Mesenchymal stem cell (in vitro differentiated cells and primary cell): ENCODE results near the gene NCF4.

ENCODE experiments used
- DNase-seq: peaks from one replicate; pipeline ENCODE4 v3.0.0-alpha.2; 2013
- H2AFZ ChIP-seq: one replicate; pipeline ENCODE4 v1.6.1; 2013; ENCODE audit warnings: low read depth, mild to moderate bottlenecking, control low read depth, inconsistent platforms, low read length, moderate library complexity
- H2AK5ac ChIP-seq: 2 replicates; pipeline ENCODE4 v1.6.1; 2013; ENCODE audit warnings: low read length, moderate library complexity, mild to moderate bottlenecking, inconsistent platforms; ENCODE audit not compliant: severe bottlenecking
- H2BK120ac ChIP-seq: one replicate; pipeline ENCODE4 v1.6.1; 2013; ENCODE audit warnings: low read depth, mild to moderate bottlenecking, inconsistent platforms, low read length, moderate library complexity
- H2BK12ac ChIP-seq, 2 experiments: one replicate each; pipeline ENCODE4 v1.6.1; 2013; ENCODE audit warnings: inconsistent platforms in 2 of 2, low read length in 2 of 2, mild to moderate bottlenecking in 2 of 2, moderate library complexity in 2 of 2, control low read depth in 1 of 2
- H2BK15ac ChIP-seq: one replicate; pipeline ENCODE4 v1.6.1; 2013; ENCODE audit warnings: mild to moderate bottlenecking, low read depth, inconsistent platforms; ENCODE audit not compliant: poor library complexity, severe bottlenecking
- H2BK5ac ChIP-seq: 2 replicates; pipeline ENCODE4 v1.6.1; 2013; ENCODE audit warnings: low read depth, mild to moderate bottlenecking, low read length, control low read depth, inconsistent platforms; ENCODE audit not compliant: poor library complexity, severe bottlenecking
- H3K14ac ChIP-seq, 2 experiments: one replicate each; pipeline ENCODE4 v1.6.1; 2013; ENCODE audit warnings: inconsistent platforms in 2 of 2, low read length in 2 of 2, control low read depth in 1 of 2, mild to moderate bottlenecking in 1 of 2, moderate library complexity in 1 of 2
- H3K18ac ChIP-seq, 2 experiments: one replicate each; pipeline ENCODE4 v1.6.1; 2013; ENCODE audit warnings: inconsistent platforms in 2 of 2, low read length in 2 of 2, control low read depth in 1 of 2, low read depth in 1 of 2, mild to moderate bottlenecking in 1 of 2
- H3K23ac ChIP-seq, 2 experiments: one replicate each; pipeline ENCODE4 v1.6.1; 2013; ENCODE audit warnings: inconsistent platforms in 2 of 2, low read length in 2 of 2, mild to moderate bottlenecking in 2 of 2, moderate library complexity in 2 of 2, control low read depth in 1 of 2
- H3K27ac ChIP-seq: 2 replicates; pipeline ENCODE4 v1.5.1; 2013; ENCODE audit warnings: mild to moderate bottlenecking, moderate library complexity, low read length, control low read depth, inconsistent platforms; ENCODE audit not compliant: poor library complexity, severe bottlenecking
- H3K27me3 ChIP-seq, 2 experiments: 2 replicates each; pipeline versions ENCODE4 v1.6.1 to v1.7.0; 2013; ENCODE audit warnings: low read length in 2 of 2, mild to moderate bottlenecking in 2 of 2, moderate library complexity in 2 of 2, control low read depth in 1 of 2, inconsistent platforms in 1 of 2; ENCODE audit not compliant: control insufficient read depth in 1 of 2, insufficient read depth in 1 of 2
- H3K36me3 ChIP-seq, 2 experiments: 2 replicates each; pipeline versions ENCODE4 v1.6.1 to v1.7.0; 2013; ENCODE audit warnings: low read length in 2 of 2, control low read depth in 1 of 2, inconsistent platforms in 1 of 2, low read depth in 1 of 2, mild to moderate bottlenecking in 1 of 2; ENCODE audit not compliant: insufficient read depth in 2 of 2, control insufficient read depth in 1 of 2
- H3K4ac ChIP-seq, 2 experiments: one replicate each; pipeline ENCODE4 v1.6.1; 2013; ENCODE audit warnings: inconsistent platforms in 2 of 2, low read length in 2 of 2, mild to moderate bottlenecking in 2 of 2, moderate library complexity in 2 of 2, control low read depth in 1 of 2, low read depth in 1 of 2
- H3K4me1 ChIP-seq: 2 replicates; pipeline ENCODE4 v1.6.1; 2013; ENCODE audit warnings: low read depth, low read length, control low read depth; ENCODE audit not compliant: control insufficient read depth, insufficient read depth
- H3K4me2 ChIP-seq: 2 replicates; pipeline ENCODE4 v1.6.1; 2013; ENCODE audit warnings: low read length, mild to moderate bottlenecking, inconsistent platforms; ENCODE audit not compliant: poor library complexity, severe bottlenecking
- H3K4me3 ChIP-seq, 2 experiments: 2 replicates each; pipeline versions ENCODE4 v1.5.1 to v1.7.0; 2013; ENCODE audit warnings: low read length in 2 of 2, mild to moderate bottlenecking in 2 of 2, control low read depth in 1 of 2, low read depth in 1 of 2; ENCODE audit not compliant: insufficient read depth in 1 of 2
- H3K79me1 ChIP-seq: replicated peaks from 2 replicates; pipeline ENCODE4 v1.6.1; 2013; ENCODE audit warnings: mild to moderate bottlenecking, control low read depth, low read length, inconsistent platforms; ENCODE audit not compliant: poor library complexity, severe bottlenecking
- H3K9ac ChIP-seq: 2 replicates; pipeline ENCODE4 v1.7.0; 2013; ENCODE audit warnings: mild to moderate bottlenecking, low read length, moderate library complexity
- H3K9me3 ChIP-seq: 2 replicates; pipeline ENCODE4 v1.7.0; 2013; ENCODE audit warnings: mild to moderate bottlenecking, low read length; ENCODE audit not compliant: control insufficient read depth
- H4K8ac ChIP-seq: one replicate; pipeline ENCODE4 v1.6.1; 2013; ENCODE audit warnings: inconsistent platforms, mild to moderate bottlenecking, low read length, moderate library complexity
- H4K91ac ChIP-seq: one replicate; pipeline ENCODE4 v1.6.1; 2013; ENCODE audit warnings: mild to moderate bottlenecking, low read length, inconsistent platforms
- WGBS: methylation state at CpG from one replicate; pipeline ENCODE4 v1.1.7; 2013; ENCODE audit warnings: mixed read lengths; 5-methylcytosine and 5-hydroxymethylcytosine counted together

Gene NCF4

GRCh38 chr22:36911887-36912661 is 51.3 kb downstream of the NCF4 start:
- H3K4me2 ChIP-seq: no peak overlapping the region
- no peak overlapping the region for H2BK12ac ChIP-seq
- H3K79me1 ChIP-seq: no peaks in the 10 kb centered on the region
- H3K23ac ChIP-seq: no peak overlapping the region
- no peak overlapping the region for H3K18ac ChIP-seq
- H3K4ac ChIP-seq: no peak overlapping the region
- peaks cover 3 to 64% of the 10 kb centered on the region in 2 experiments for H3K27me3 ChIP-seq
- no peak overlapping the region for H2BK120ac ChIP-seq
- H2AK5ac ChIP-seq: no peak overlapping the region
- no peak overlapping the region for H4K8ac ChIP-seq
- H3K36me3 ChIP-seq: no peaks in the 10 kb centered on the region
- peaks cover 10% of the 10 kb centered on the region for H3K4me1 ChIP-seq
- H2AFZ ChIP-seq: no peak overlapping the region
- H3K9ac ChIP-seq: no peak overlapping the region
- no peak overlapping the region for H3K14ac ChIP-seq
- H3K9me3 ChIP-seq: no peaks in the 10 kb centered on the region
- peak overlapping the region; percentile 18 for H3K27ac ChIP-seq
- H2BK5ac ChIP-seq: no peak overlapping the region
- WGBS: 39% methylated on average over 9 of the region's 13 CpGs
- no peak overlapping the region for H3K4me3 ChIP-seq
- DNase-seq: no peak
- no peak overlapping the region for H4K91ac ChIP-seq
- H2BK15ac ChIP-seq: peak overlapping the region; percentile 23

DNA sequence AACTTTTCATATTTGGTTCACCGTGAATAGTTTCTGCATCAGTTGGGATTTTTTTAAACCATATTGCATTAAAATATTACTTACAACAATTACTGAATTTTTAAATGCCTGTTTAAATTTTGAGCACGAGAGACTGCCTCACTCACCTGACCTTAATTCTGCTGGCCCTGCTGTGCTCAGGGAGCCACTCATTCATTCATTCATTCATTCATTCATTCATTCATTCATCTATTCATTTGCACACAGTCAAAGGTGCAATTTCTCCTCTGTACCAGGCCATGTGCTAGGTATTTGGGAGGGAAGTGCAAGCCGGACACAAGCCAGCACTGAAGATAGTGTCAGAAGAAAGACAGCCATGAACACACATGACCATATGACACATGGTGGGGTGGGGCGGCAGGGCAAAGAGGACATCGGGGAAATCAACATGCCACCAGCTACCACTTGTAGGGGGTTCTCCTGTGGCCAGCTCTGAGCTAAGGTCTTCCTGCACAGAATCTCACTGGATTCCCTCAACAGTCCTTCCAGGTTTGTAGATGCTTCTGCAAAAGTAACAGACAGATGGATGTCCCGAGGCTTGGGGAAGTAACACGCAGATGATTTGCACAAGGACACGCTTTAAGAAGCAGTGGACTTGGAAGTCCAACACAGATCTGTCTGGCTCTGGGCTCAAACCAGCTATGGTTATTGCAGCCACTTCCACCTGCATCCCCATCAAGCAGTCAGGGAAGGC is 52.1 kb downstream of the NCF4 start:
- H2AK5ac ChIP-seq: no peak overlapping the region
- H3K4me2 ChIP-seq: no peak overlapping the region
- H3K9me3 ChIP-seq: no peaks in the 10 kb centered on the region
- H2BK120ac ChIP-seq: no peak overlapping the region
- no peak for DNase-seq
- H3K14ac ChIP-seq: no peak overlapping the region
- no peaks in the 10 kb centered on the region for H3K79me1 ChIP-seq
- no peak overlapping the region for H2BK5ac ChIP-seq
- 93% methylated on average over 7 of the region's 8 CpGs for WGBS
- no peak overlapping the region for H3K4ac ChIP-seq
- no peak overlapping the region for H3K23ac ChIP-seq
- H3K27me3 ChIP-seq: peaks cover 3 to 63% of the 10 kb centered on the region in 2 experiments
- H3K4me1 ChIP-seq: peaks cover 10% of the 10 kb centered on the region
- no peak overlapping the region for H2BK12ac ChIP-seq
- H3K27ac ChIP-seq: no peak overlapping the region
- no peaks in the 10 kb centered on the region for H3K36me3 ChIP-seq
- no peak overlapping the region for H4K8ac ChIP-seq
- H2AFZ ChIP-seq: no peak overlapping the region
- H2BK15ac ChIP-seq: no peak overlapping the region
- no peak overlapping the region for H3K18ac ChIP-seq
- H3K4me3 ChIP-seq: no peak overlapping the region
- no peak overlapping the region for H4K91ac ChIP-seq
- H3K9ac ChIP-seq: no peak overlapping the region

DNA sequence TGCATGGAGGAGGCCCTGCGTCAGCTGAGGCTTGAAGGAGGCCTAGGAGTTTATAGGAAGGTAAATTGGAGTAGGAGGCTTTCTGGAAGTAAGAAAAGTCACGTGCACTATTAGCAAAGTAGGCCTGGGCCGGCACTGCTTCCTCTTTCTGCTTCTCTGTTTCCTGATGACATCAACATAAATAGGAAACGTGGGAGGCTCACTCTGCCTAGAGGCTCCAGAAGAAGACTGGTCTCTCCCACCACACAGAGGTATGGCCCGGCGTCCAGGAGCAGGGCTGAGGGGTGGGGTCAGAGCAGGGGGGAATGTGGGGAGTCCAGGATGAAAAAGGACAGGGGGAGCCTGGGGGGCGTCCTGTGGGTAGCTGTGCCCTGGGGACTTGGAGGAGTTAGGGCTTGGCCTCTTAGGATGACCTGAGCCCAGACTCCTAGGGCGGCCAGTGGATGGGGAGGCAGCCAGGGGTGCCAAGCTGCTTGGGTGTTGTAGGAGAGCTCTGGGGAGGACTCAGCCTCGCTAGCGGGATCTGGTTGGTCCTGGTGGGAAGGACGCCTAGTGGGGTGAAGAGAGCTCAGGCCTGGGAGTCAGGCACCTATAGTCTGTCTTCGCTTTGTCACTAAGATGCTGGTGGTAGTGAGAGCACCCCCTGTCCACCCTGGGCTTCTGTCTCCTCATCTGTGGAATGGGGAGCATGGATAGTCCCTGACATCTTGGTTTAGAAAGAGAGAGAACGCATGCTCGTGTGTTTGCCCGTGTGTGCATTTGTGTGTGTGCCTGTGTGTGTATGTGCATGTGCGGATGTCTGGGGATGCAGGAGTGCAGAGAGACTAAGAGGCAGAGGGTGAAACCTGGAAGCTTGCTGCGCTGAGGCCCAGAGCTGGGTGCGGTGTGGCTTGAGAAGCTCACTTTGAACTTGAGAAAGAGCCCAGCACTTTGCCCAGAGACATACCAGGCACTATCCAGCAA is 52.9 kb downstream of the NCF4 start, which contains the start of gene CSF2RB:
Gene CSF2RB, plus strand, starts transcription at position 202 of the 963 bp plus-strand sequence. CDS start 8,580 bp downstream, outside the sequence.
- Histone ChIP-seq H3K18ac (no peak within 1 kb of the TSS), H2BK15ac (no peak within 1 kb of the TSS), H2BK12ac (no peak within 1 kb of the TSS), H3K4me2 (peak within 1 kb of the TSS; percentile 16), H3K14ac (no peak within 1 kb of the TSS), H2AFZ (no peak within 1 kb of the TSS), H3K4ac (no peak within 1 kb of the TSS), H4K91ac (no peak within 1 kb of the TSS), H3K4me1 (peaks cover 10% of the 10 kb centered on the region), H3K23ac (peak within 1 kb of the TSS in 1 of 2 experiments; percentile 83), H2AK5ac (no peak within 1 kb of the TSS), H3K9ac (no peak within 1 kb of the TSS), H3K27ac (no peak within 1 kb of the TSS), H3K4me3 (no peak within 1 kb of the TSS), H3K36me3 (no peaks in the 10 kb centered on the region), H2BK120ac (no peak within 1 kb of the TSS), H3K9me3 (peaks cover 3% of the 10 kb centered on the region), H2BK5ac (no peak within 1 kb of the TSS), H3K27me3 (peaks cover 3 to 65% of the 10 kb centered on the region in 2 experiments), H4K8ac (no peak within 1 kb of the TSS), H3K79me1 (no peaks in the 10 kb centered on the region)
- no peak for DNase-seq
- WGBS: 76% methylated on average over 15 of the region's 18 CpGs
